WTC11 (cell line): ENCODE results near the gene OSBP2.

Source experiments
- ATF6 ChIP-seq: sonication (generic); formaldehyde crosslinking; IDR thresholded peaks from 2 replicates; pipeline ENCODE4 v1.8.1; 2023; ENCODE audit warnings: mild to moderate bottlenecking, missing genetic modification reagents
- CREB1 ChIP-seq: sonication (generic); formaldehyde crosslinking; IDR thresholded peaks from 2 replicates; pipeline ENCODE4 v1.8.0; 2023; ENCODE audit warnings: mild to moderate bottlenecking, missing genetic modification reagents
- CREM ChIP-seq: sonication (generic); formaldehyde crosslinking; IDR thresholded peaks from 2 replicates; pipeline ENCODE4 v1.8.1; 2022; ENCODE audit warnings: mild to moderate bottlenecking, missing genetic modification reagents, moderate library complexity
- CTCF ChIP-seq: fragments of 200-600 bp; IDR thresholded peaks from 2 replicates; pipeline ENCODE4 v1.8.0; 2022; ENCODE audit warnings: antibody characterized with exemption
- IRF2 ChIP-seq: sonication (generic); formaldehyde crosslinking; IDR thresholded peaks from 2 replicates; pipeline ENCODE4 v1.8.0; 2022; ENCODE audit warnings: low read depth, missing genetic modification reagents, borderline replicate concordance
- JUN ChIP-seq: sonication (generic); formaldehyde crosslinking; IDR thresholded peaks from 2 replicates; pipeline ENCODE4 v1.8.0; 2023; ENCODE audit warnings: mild to moderate bottlenecking, missing genetic modification reagents
- RELA ChIP-seq: sonication (generic); formaldehyde crosslinking; IDR thresholded peaks from 2 replicates; pipeline ENCODE4 v1.8.1; 2022; ENCODE audit warnings: missing genetic modification reagents, mild to moderate bottlenecking, borderline replicate concordance
- SP1 ChIP-seq: sonication (generic); formaldehyde crosslinking; conservative IDR thresholded peaks from 2 replicates; pipeline ENCODE4 v1.8.1; 2022; ENCODE audit warnings: missing genetic modification reagents
- TF ChIP-seq, protein P1 (sequence below): sonication (generic); formaldehyde crosslinking; IDR thresholded peaks from 2 replicates; pipeline ENCODE4 v1.8.1; 2023; ENCODE audit warnings: mild to moderate bottlenecking, moderate library complexity, missing genetic modification reagents
- TF ChIP-seq, protein P2 (sequence below): sonication (generic); formaldehyde crosslinking; conservative IDR thresholded peaks from 2 replicates; pipeline ENCODE4 v1.8.1; 2022; ENCODE audit warnings: mild to moderate bottlenecking, missing genetic modification reagents
- TF ChIP-seq, protein P3 (sequence below): sonication (generic); formaldehyde crosslinking; IDR thresholded peaks from 2 replicates; pipeline ENCODE4 v1.8.0; 2022; ENCODE audit warnings: mild to moderate bottlenecking, missing genetic modification reagents

DNA sequence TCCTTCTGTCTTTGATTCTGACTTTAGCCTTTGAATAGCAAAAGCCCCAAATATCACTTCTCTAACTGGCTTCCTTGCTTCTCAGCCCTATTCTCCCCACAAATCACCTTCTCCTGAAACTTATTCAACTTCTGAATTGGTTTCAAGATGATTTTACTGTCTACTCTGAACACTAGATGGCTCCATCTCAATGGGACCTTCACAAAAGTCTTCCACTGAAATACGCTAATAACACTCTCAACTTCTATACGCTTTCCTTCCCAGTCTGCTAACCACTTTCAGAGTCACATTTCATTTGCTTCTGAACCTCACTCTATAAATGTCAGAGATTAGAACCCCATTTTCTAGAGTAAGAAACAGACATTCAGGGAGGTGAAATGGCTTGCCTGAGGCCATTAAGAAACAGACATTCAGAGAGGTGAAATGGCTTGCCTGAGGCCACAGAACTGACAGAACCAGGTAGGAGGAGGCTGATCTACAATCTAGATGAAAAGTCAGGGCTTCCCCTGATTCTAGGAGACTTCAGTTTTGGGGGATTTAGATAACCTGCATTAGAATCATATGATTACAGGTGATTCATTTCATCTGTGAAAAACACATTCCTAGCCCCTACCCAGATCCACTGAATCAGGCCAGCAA is 253.3 kb downstream of the OSBP2 start:
- TF ChIP-seq CREB1 (CRISPR knock-in tag): no peak
- TF ChIP-seq CTCF: no peak
- TF ChIP-seq, protein P1, sequence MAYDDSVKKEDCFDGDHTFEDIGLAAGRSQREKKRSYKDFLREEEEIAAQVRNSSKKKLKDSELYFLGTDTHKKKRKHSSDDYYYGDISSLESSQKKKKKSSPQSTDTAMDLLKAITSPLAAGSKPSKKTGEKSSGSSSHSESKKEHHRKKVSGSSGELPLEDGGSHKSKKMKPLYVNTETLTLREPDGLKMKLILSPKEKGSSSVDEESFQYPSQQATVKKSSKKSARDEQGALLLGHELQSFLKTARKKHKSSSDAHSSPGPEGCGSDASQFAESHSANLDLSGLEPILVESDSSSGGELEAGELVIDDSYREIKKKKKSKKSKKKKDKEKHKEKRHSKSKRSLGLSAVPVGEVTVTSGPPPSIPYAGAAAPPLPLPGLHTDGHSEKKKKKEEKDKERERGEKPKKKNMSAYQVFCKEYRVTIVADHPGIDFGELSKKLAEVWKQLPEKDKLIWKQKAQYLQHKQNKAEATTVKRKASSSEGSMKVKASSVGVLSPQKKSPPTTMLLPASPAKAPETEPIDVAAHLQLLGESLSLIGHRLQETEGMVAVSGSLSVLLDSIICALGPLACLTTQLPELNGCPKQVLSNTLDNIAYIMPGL (CRISPR knock-in tag): no peak
- no peak for TF ChIP-seq CREM (CRISPR knock-in tag)
- TF ChIP-seq SP1: no peak
- TF ChIP-seq JUN (CRISPR knock-in tag): no peak
- no peak for TF ChIP-seq RELA (CRISPR knock-in tag)
- TF ChIP-seq, protein P2, sequence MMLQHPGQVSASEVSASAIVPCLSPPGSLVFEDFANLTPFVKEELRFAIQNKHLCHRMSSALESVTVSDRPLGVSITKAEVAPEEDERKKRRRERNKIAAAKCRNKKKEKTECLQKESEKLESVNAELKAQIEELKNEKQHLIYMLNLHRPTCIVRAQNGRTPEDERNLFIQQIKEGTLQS (CRISPR knock-in tag): no peak
- TF ChIP-seq, protein P3, sequence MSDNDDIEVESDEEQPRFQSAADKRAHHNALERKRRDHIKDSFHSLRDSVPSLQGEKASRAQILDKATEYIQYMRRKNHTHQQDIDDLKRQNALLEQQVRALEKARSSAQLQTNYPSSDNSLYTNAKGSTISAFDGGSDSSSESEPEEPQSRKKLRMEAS: no peak
- no peak for TF ChIP-seq IRF2 (CRISPR knock-in tag)
- TF ChIP-seq ATF6: no peak
